Fibroblast of peridontal ligament (primary cell): ENCODE data around the gene VN1R5.
"Not testable (repeated sequence)": the region's sequence is repeated elsewhere in the genome, so short reads cannot be mapped to it uniquely, and the experiment has no call there.

ENCODE experiments used
- DNase-seq: peaks from one replicate; pipeline ENCODE4 v3.0.0-alpha.2; 2010; ENCODE audit errors: extremely low read depth

The VN1R5 gene

GRCh38 chr1:247255772-247256171 lies at the start of gene VN1R5:
VN1R5 (plus strand) TSS chr1:247256072.
- DNase-seq = not testable (repeated sequence)

GRCh38 chr1:247209396-247209795 lies 46.5 kb upstream of the VN1R5 start:
- DNase-seq = peak; percentile 1

- DNase-seq = peak; percentile 19
Measured at GRCh38 chr1:247210062-247210375, 45.9 kb upstream of the VN1R5 start.

- peak; percentile 82 for DNase-seq
Measured at GRCh38 chr1:247210376-247211117, 45.3 kb upstream of the VN1R5 start.

GRCh38 chr1:247211339-247211738 lies 44.5 kb upstream of the VN1R5 start:
- no peak for DNase-seq

GRCh38 chr1:247212012-247212411 lies 43.9 kb upstream of the VN1R5 start:
- DNase-seq = peak; percentile 7

- DNase-seq = peak; percentile 43
Measured at GRCh38 chr1:247212627-247213617, 43.0 kb upstream of the VN1R5 start.

- DNase-seq = no peak
Measured at GRCh38 chr1:247216261-247216660, 39.6 kb upstream of the VN1R5 start.

- no peak for DNase-seq
Measured at GRCh38 chr1:247218121-247218651, 37.7 kb upstream of the VN1R5 start.

GRCh38 chr1:247220280-247220679 lies 35.6 kb upstream of the VN1R5 start:
- DNase-seq = not testable (repeated sequence)

GRCh38 chr1:247222840-247223239 lies 33.0 kb upstream of the VN1R5 start:
- no peak for DNase-seq

- DNase-seq = no peak
Measured at GRCh38 chr1:247224822-247225221, 31.1 kb upstream of the VN1R5 start.

GRCh38 chr1:247228133-247228532 lies 27.7 kb upstream of the VN1R5 start:
- DNase-seq = peak; percentile 32

- DNase-seq = no peak
Measured at GRCh38 chr1:247241691-247242090, 14.2 kb upstream of the VN1R5 start.

GRCh38 chr1:247243524-247244137 lies 12.2 kb upstream of the VN1R5 start:
- no peak for DNase-seq

- no peak for DNase-seq
Measured at GRCh38 chr1:247246325-247247115, 9.4 kb upstream of the VN1R5 start.

GRCh38 chr1:247247568-247247967 lies 8.3 kb upstream of the VN1R5 start:
- DNase-seq = no peak

GRCh38 chr1:247266053-247266452 lies 10.2 kb downstream of the VN1R5 start:
- no peak for DNase-seq

- no peak for DNase-seq
Measured at GRCh38 chr1:247268390-247269045, 12.6 kb downstream of the VN1R5 start.

GRCh38 chr1:247269133-247269532 lies 13.3 kb downstream of the VN1R5 start:
- no peak for DNase-seq

GRCh38 chr1:247270003-247270402 lies 14.1 kb downstream of the VN1R5 start:
- no peak for DNase-seq
